WTC11 (cell line): ENCODE data around the gene PNMA1. TPM values are rescaled to one million over a fixed set of nuclear protein-coding genes. Genes with fewer than 3 reads are reported as not detected.

ENCODE experiments used
- ATAC-seq: fragments of 200-7000 bp; cut with Tn5 transposase; 2 replicates; pipeline ENCODE4 v1.10.0; 2021; ENCODE audit warnings: mild to moderate bottlenecking, moderate library complexity
- CTCF ChIA-PET: fragments of 300-600 bp; sonication (Branson Sonifier 250); formaldehyde crosslinking; loops from one replicate; lab custom pipeline; 2021; ENCODE audit warnings: antibody characterized with exemption; lab: Charles Lee
- POLR2A ChIA-PET: fragments of 350-600 bp; sonication (Branson Sonifier 250); formaldehyde crosslinking; loops from one replicate; lab custom pipeline; 2021; ENCODE audit warnings: antibody characterized with exemption; lab: Charles Lee
- DNase-seq: peaks from one replicate; pipeline ENCODE4 v3.0.0; 2021; ENCODE audit warnings: low spot score
- H3K27ac Mint-ChIP-seq: 2 replicates; pipeline ENCODE4 v1.8.0; 2021; ENCODE audit warnings: mixed read lengths
- H3K27me3 Mint-ChIP-seq: 2 replicates; pipeline ENCODE4 v1.8.0; 2021; ENCODE audit warnings: low read depth, mild to moderate bottlenecking, moderate library complexity, mixed read lengths
- H3K36me3 Mint-ChIP-seq: 2 replicates; pipeline ENCODE4 v1.8.0; 2021; ENCODE audit warnings: mixed read lengths
- H3K4me1 Mint-ChIP-seq: 2 replicates; pipeline ENCODE4 v1.8.0; 2022; ENCODE audit warnings: mixed read lengths
- H3K4me3 Mint-ChIP-seq: 2 replicates; pipeline ENCODE4 v1.8.0; 2021; ENCODE audit warnings: mild to moderate bottlenecking, moderate library complexity, mixed read lengths
- H3K9me3 Mint-ChIP-seq: 2 replicates; pipeline ENCODE4 v1.8.0; 2021; ENCODE audit warnings: mixed read lengths
- CREM ChIP-seq: sonication (generic); formaldehyde crosslinking; IDR thresholded peaks from 2 replicates; pipeline ENCODE4 v1.8.1; 2022; ENCODE audit warnings: mild to moderate bottlenecking, missing genetic modification reagents, moderate library complexity
- EMX1 ChIP-seq: fragments of 250-450 bp; sonication (Bioruptor Pico); IDR thresholded peaks from 2 replicates; pipeline ENCODE4 v1.8.0; 2021; ENCODE audit warnings: mild to moderate bottlenecking
- ETV6 ChIP-seq: sonication (generic); formaldehyde crosslinking; IDR thresholded peaks from 2 replicates; pipeline ENCODE4 v1.8.1; 2022; ENCODE audit warnings: mild to moderate bottlenecking, missing genetic modification reagents
- FOXJ3 ChIP-seq: sonication (generic); formaldehyde crosslinking; IDR thresholded peaks from 2 replicates; pipeline ENCODE4 v1.9.0; 2021; ENCODE audit warnings: missing genetic modification reagents, mild to moderate bottlenecking, borderline replicate concordance
- HMGA2 ChIP-seq: fragments of 250-450 bp; sonication (Bioruptor Pico); IDR thresholded peaks from 2 replicates; pipeline ENCODE4 v1.4.0; 2021; ENCODE audit warnings: mild to moderate bottlenecking, moderate library complexity
- MXD4 ChIP-seq: fragments of 250-450 bp; sonication (Bioruptor Pico); IDR thresholded peaks from 2 replicates; pipeline ENCODE4 v1.8.0; 2021; ENCODE audit warnings: mild to moderate bottlenecking, moderate library complexity, borderline replicate concordance
- NR1H2 ChIP-seq: sonication (generic); formaldehyde crosslinking; IDR thresholded peaks from 2 replicates; pipeline ENCODE4 v1.9.0; 2021; ENCODE audit warnings: mild to moderate bottlenecking, moderate library complexity, missing genetic modification reagents
- ZNF121 ChIP-seq: sonication (generic); formaldehyde crosslinking; IDR thresholded peaks from 2 replicates; pipeline ENCODE4 v1.8.0; 2023; ENCODE audit warnings: missing genetic modification reagents
- ZNF138 ChIP-seq: sonication (generic); formaldehyde crosslinking; conservative IDR thresholded peaks from 2 replicates; pipeline ENCODE4 v1.8.1; 2022; ENCODE audit warnings: mild to moderate bottlenecking, moderate library complexity, missing genetic modification reagents
- ZNF423 ChIP-seq: fragments of 250-450 bp; sonication (Bioruptor Pico); IDR thresholded peaks from 2 replicates; pipeline ENCODE4 v2.1.2; 2022; ENCODE audit warnings: mild to moderate bottlenecking, moderate library complexity
- total RNA-seq: library from RNA; stranded (reverse); gene quantifications from 3 replicates; pipeline ENCODE4 v1.2.3, GENCODE V29; 2021
- TF ChIP-seq, protein P1 (sequence below): fragments of 250-450 bp; sonication (Bioruptor Pico); IDR thresholded peaks from 2 replicates; pipeline ENCODE4 v1.9.0; 2021; ENCODE audit warnings: mild to moderate bottlenecking, borderline replicate concordance
- TF ChIP-seq, protein P2 (sequence below): sonication (generic); formaldehyde crosslinking; IDR thresholded peaks from 2 replicates; pipeline ENCODE4 v1.8.1; 2022; ENCODE audit warnings: mild to moderate bottlenecking, missing genetic modification reagents, moderate library complexity, borderline replicate concordance
- TF ChIP-seq, protein P3 (sequence below): fragments of 250-450 bp; sonication (Bioruptor Pico); IDR thresholded peaks from 2 replicates; pipeline ENCODE4 v1.9.0; 2021; ENCODE audit warnings: moderate library complexity, mild to moderate bottlenecking, inconsistent platforms, borderline replicate concordance
- TF ChIP-seq, protein P4 (sequence below): fragments of 250-450 bp; sonication (Bioruptor Pico); IDR thresholded peaks from 2 replicates; pipeline ENCODE4 v1.9.0; 2021; ENCODE audit warnings: mild to moderate bottlenecking
- TF ChIP-seq, protein P5 (sequence below): fragments of 200-600 bp; IDR thresholded peaks from 2 replicates; pipeline ENCODE4 v1.8.0; 2022; ENCODE audit warnings: antibody characterized with exemption
- TF ChIP-seq, protein P6 (sequence below): sonication (generic); formaldehyde crosslinking; IDR thresholded peaks from 2 replicates; pipeline ENCODE4 v1.8.0; 2023; ENCODE audit warnings: missing genetic modification reagents
- TF ChIP-seq, protein P7 (sequence below): sonication (generic); formaldehyde crosslinking; IDR thresholded peaks from 2 replicates; pipeline ENCODE4 v1.8.0; 2022; ENCODE audit warnings: mild to moderate bottlenecking, missing genetic modification reagents
- TF ChIP-seq, protein P8 (sequence below): sonication (generic); formaldehyde crosslinking; conservative IDR thresholded peaks from 2 replicates; pipeline ENCODE4 v1.8.1; 2023; ENCODE audit warnings: mild to moderate bottlenecking, low read depth, missing genetic modification reagents, moderate library complexity

The PNMA1 gene
- total RNA-seq, 1 experiment from 2014 or later, result 46.0 TPM

DNA sequence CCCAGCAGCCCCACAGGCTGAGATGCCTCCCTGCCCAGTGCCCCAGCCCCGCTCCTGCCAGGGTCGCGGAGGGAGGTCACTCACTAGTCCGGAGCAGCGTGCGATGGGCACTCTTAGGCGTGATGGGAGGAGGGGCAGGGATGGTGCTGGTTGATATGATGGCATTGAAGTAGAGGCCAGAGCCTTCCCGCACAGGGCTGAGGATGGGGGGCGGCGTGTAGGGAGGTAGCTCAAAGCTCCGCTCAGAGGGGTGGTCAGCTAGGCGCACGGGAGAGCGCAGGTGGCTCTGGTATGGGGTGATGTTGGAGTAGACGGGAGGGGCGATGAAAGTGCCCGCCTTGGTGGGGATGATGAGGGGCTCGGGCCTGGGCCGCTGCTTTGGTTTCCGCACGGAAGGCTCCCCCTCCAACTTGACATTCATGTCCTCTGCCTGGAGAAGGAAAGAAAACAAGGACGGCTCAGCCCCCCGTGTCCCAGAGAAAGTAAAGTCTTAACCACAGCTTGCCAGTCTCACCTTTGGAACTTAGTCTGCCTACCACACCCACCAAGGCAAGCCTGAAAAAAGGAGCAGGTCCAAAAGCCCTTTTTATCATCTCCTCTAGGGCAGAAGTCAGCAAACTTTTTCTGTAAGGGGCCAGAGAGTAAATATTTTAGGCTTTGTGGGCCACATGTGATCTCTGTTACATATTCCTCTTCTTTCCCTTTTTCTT, 15.5 kb upstream of the PNMA1 start (continued):
- TF ChIP-seq, protein P1, sequence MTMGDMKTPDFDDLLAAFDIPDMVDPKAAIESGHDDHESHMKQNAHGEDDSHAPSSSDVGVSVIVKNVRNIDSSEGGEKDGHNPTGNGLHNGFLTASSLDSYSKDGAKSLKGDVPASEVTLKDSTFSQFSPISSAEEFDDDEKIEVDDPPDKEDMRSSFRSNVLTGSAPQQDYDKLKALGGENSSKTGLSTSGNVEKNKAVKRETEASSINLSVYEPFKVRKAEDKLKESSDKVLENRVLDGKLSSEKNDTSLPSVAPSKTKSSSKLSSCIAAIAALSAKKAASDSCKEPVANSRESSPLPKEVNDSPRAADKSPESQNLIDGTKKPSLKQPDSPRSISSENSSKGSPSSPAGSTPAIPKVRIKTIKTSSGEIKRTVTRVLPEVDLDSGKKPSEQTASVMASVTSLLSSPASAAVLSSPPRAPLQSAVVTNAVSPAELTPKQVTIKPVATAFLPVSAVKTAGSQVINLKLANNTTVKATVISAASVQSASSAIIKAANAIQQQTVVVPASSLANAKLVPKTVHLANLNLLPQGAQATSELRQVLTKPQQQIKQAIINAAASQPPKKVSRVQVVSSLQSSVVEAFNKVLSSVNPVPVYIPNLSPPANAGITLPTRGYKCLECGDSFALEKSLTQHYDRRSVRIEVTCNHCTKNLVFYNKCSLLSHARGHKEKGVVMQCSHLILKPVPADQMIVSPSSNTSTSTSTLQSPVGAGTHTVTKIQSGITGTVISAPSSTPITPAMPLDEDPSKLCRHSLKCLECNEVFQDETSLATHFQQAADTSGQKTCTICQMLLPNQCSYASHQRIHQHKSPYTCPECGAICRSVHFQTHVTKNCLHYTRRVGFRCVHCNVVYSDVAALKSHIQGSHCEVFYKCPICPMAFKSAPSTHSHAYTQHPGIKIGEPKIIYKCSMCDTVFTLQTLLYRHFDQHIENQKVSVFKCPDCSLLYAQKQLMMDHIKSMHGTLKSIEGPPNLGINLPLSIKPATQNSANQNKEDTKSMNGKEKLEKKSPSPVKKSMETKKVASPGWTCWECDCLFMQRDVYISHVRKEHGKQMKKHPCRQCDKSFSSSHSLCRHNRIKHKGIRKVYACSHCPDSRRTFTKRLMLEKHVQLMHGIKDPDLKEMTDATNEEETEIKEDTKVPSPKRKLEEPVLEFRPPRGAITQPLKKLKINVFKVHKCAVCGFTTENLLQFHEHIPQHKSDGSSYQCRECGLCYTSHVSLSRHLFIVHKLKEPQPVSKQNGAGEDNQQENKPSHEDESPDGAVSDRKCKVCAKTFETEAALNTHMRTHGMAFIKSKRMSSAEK (CRISPR knock-in tag), result no peak
- TF ChIP-seq NR1H2 (CRISPR knock-in tag) (no peak), CREM (CRISPR knock-in tag) (no peak), EMX1 (CRISPR knock-in tag) (no peak), HMGA2 (CRISPR knock-in tag) (no peak), MXD4 (no peak)
- TF ChIP-seq, protein P2, sequence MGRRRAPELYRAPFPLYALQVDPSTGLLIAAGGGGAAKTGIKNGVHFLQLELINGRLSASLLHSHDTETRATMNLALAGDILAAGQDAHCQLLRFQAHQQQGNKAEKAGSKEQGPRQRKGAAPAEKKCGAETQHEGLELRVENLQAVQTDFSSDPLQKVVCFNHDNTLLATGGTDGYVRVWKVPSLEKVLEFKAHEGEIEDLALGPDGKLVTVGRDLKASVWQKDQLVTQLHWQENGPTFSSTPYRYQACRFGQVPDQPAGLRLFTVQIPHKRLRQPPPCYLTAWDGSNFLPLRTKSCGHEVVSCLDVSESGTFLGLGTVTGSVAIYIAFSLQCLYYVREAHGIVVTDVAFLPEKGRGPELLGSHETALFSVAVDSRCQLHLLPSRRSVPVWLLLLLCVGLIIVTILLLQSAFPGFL (CRISPR knock-in tag), result no peak
- TF ChIP-seq, protein P3, sequence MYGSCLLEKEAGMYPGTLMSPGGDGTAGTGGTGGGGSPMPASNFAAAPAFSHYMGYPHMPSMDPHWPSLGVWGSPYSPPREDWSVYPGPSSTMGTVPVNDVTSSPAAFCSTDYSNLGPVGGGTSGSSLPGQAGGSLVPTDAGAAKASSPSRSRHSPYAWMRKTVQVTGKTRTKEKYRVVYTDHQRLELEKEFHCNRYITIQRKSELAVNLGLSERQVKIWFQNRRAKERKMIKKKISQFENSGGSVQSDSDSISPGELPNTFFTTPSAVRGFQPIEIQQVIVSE (CRISPR knock-in tag), result no peak
- TF ChIP-seq, all 79 proteins: peak for 0

DNA sequence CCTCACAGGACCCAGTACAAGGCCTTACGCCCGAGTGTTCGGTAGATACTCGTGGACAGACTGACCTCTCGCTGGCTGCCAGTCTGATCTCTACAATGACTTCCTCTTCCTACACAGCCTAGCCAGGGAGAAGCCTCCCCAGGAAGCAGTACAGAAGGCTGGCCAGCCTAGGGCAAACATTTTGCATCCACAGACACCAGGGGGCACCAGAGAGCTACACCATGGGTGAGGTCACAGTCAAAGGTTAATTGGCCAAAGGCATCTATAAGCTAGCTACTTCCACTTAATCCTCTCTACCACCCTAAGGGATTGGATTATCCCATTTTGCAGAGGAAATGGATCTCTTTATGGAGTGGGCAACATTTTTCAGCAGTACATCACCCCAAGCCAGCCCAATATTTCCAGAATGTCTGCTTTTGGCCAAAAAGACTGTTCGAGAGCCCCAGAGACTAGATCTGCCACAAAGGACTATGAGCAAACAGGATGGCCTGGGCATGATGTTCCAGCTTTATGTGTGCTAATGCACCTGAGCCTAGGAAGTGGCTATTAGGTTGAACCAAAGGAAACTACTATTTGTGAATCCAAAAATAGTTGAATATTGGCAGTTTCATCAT, 14.6 kb upstream of the PNMA1 start:
- no peak overlapping the region for H3K4me3 Mint-ChIP-seq
- peak overlapping the region; percentile 91 for H3K27ac Mint-ChIP-seq
- ATAC-seq (peak; percentile 93), DNase-seq (peak; percentile 93)
- 0 out of 2 replicates have a peak, but pooled peaks have one; percentile 45 for TF ChIP-seq ETV6 (CRISPR knock-in tag)
- TF ChIP-seq, protein P4, sequence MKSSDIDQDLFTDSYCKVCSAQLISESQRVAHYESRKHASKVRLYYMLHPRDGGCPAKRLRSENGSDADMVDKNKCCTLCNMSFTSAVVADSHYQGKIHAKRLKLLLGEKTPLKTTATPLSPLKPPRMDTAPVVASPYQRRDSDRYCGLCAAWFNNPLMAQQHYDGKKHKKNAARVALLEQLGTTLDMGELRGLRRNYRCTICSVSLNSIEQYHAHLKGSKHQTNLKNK, result no peak
- TF ChIP-seq, protein P5, sequence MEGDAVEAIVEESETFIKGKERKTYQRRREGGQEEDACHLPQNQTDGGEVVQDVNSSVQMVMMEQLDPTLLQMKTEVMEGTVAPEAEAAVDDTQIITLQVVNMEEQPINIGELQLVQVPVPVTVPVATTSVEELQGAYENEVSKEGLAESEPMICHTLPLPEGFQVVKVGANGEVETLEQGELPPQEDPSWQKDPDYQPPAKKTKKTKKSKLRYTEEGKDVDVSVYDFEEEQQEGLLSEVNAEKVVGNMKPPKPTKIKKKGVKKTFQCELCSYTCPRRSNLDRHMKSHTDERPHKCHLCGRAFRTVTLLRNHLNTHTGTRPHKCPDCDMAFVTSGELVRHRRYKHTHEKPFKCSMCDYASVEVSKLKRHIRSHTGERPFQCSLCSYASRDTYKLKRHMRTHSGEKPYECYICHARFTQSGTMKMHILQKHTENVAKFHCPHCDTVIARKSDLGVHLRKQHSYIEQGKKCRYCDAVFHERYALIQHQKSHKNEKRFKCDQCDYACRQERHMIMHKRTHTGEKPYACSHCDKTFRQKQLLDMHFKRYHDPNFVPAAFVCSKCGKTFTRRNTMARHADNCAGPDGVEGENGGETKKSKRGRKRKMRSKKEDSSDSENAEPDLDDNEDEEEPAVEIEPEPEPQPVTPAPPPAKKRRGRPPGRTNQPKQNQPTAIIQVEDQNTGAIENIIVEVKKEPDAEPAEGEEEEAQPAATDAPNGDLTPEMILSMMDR, result peak; percentile 77
- peaks cover 19% of the 10 kb centered on the region for H3K4me1 Mint-ChIP-seq
- H3K36me3 Mint-ChIP-seq, result peaks cover 4% of the 10 kb centered on the region
- ChIA-PET CTCF (interaction anchor here (0.5 to 5.6 kb wide), 52 partner anchors 8 to 320 kb away, joined by 3 to 128 read pairs (median 5); partner anchors contain the start of genes ACOT1, ACOT6, COQ6 and FAM161B), POLR2A (interaction anchor here (0.6 to 2.7 kb wide), 7 partner anchors 30 to 661 kb away, joined by 3 to 12 read pairs (median 4); partner anchors contain the start of gene ACOT2)
- H3K9me3 Mint-ChIP-seq, result no peaks in the 10 kb centered on the region
- H3K27me3 Mint-ChIP-seq, result no peaks in the 10 kb centered on the region

DNA sequence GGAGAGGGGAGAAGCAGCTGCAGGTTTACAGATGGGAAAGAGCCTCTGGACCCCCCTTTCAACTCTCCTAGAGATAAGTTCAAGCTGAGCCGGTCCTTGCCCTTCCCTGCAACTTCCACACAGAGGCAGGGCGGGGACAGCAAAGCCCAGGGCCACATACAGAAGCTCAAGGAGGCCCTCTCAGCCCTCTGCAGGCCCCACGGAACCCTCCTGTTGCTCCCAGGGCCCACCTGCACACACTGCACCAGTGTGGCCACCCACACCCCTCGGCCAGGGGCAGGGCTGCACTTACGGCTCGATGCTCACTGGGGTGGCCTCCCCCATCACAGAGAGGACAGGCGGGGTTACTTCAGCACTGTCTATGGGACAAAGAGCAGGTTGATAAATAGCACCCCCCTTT, 13.0 kb upstream of the PNMA1 start:
- Mint-ChIP-seq H3K9me3 (no peaks in the 10 kb centered on the region), H3K27me3 (no peaks in the 10 kb centered on the region), H3K4me1 (peaks cover 26% of the 10 kb centered on the region), H3K36me3 (peaks cover 12% of the 10 kb centered on the region), H3K4me3 (no peak overlapping the region), H3K27ac (no peak overlapping the region; the same call in 1 of the 2 replicates)
- CTCF ChIA-PET, result interaction anchor here (0.8 to 5.6 kb wide), 7 partner anchors 8 to 159 kb away, joined by 3 to 128 read pairs (median 22); partner anchors contain the start of genes PTGR2 and ZNF410
- no peak for ATAC-seq
- no peak for DNase-seq
- POLR2A ChIA-PET, result no interaction called here
- TF ChIP-seq, protein P6, sequence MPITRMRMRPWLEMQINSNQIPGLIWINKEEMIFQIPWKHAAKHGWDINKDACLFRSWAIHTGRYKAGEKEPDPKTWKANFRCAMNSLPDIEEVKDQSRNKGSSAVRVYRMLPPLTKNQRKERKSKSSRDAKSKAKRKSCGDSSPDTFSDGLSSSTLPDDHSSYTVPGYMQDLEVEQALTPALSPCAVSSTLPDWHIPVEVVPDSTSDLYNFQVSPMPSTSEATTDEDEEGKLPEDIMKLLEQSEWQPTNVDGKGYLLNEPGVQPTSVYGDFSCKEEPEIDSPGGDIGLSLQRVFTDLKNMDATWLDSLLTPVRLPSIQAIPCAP (CRISPR knock-in tag), result no peak
- no peak for TF ChIP-seq ZNF423 (CRISPR knock-in tag)
- no peak for TF ChIP-seq ZNF121
- TF ChIP-seq, protein P7, sequence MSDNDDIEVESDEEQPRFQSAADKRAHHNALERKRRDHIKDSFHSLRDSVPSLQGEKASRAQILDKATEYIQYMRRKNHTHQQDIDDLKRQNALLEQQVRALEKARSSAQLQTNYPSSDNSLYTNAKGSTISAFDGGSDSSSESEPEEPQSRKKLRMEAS (CRISPR knock-in tag), result no peak
- no peak for TF ChIP-seq FOXJ3 (CRISPR knock-in tag)
- no peak for TF ChIP-seq ZNF138 (CRISPR knock-in tag)
- TF ChIP-seq, protein P8, sequence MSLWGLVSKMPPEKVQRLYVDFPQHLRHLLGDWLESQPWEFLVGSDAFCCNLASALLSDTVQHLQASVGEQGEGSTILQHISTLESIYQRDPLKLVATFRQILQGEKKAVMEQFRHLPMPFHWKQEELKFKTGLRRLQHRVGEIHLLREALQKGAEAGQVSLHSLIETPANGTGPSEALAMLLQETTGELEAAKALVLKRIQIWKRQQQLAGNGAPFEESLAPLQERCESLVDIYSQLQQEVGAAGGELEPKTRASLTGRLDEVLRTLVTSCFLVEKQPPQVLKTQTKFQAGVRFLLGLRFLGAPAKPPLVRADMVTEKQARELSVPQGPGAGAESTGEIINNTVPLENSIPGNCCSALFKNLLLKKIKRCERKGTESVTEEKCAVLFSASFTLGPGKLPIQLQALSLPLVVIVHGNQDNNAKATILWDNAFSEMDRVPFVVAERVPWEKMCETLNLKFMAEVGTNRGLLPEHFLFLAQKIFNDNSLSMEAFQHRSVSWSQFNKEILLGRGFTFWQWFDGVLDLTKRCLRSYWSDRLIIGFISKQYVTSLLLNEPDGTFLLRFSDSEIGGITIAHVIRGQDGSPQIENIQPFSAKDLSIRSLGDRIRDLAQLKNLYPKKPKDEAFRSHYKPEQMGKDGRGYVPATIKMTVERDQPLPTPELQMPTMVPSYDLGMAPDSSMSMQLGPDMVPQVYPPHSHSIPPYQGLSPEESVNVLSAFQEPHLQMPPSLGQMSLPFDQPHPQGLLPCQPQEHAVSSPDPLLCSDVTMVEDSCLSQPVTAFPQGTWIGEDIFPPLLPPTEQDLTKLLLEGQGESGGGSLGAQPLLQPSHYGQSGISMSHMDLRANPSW (CRISPR knock-in tag), result no peak
